ENCODE results near the gene LCNL1.
A peak's percentile ranks its signal among the peaks of the same experiment; 100 is the strongest.

LCNL1 gene

DNA sequence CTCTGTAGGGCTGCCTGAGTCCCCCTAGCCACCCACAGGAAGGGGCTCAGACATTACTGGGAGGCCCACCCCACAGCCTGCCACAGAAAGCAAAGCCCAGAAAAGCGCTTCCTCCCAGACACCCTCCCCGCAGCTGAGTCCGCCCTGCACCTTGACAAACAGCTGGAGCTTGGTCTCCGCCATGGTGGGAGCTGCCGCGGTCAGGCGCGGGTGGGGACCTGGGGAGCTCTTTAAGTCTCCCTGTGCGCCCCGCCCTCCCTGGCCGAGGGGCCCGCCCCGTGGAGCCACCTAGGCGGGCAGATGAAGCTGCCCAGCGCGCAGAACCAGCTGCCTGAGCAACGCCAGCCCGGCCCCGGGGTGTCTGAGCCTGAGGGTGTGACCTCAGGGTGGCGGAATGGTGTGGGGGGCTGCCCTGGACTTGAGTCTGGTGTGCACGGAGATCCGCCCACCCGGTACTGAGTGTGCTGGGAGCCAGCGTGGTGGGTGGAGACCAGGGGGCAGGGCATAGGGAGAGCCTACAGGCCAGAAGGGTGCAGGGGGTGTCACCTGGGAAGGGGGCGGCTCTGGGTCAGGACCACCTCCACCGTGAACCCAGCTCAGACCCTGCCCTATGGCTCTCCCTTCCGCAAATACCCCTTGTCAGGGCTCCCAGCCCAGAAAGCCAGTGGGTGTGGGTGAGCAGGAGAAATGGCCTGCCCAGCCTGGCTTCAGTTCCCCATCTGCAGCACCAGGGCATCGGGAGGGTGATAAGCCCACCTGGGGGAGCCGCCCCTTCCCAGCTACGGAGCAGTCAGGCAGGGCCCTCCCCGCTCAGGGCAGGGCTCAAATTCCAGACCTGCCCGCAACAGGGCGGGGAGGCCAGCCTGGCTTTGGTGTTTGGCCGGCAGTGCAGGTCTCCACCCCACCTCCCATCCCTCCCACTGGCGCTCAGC lies 13.8 kb downstream of the LCNL1 start, which contains the start of gene CLIC3:
Gene CLIC3, minus strand, starts transcription at position 208 of the 932 bp plus-strand sequence. Its CDS starts 25 bp downstream, at position 183.
- peaks cover 0 to 5% of the 10 kb centered on the region in 2 experiments for H3K27me3 ChIP-seq (ENCODE audit: control insufficient read depth in 1 of 2, insufficient read depth in 1 of 2, low read length in 2 of 2)
- 37% methylated on average over 28 of the region's 35 CpGs for WGBS
- H3K23ac ChIP-seq (ENCODE audit: low read length in 2 of 2): peak within 1 kb of the TSS in 1 of 2 experiments; percentile 46
- no peak within 1 kb of the TSS for H2BK5ac ChIP-seq (ENCODE audit: low read depth, low read length, poor library complexity, severe bottlenecking)
- peaks cover 0 to 28% of the 10 kb centered on the region in 2 experiments for H3K36me3 ChIP-seq (ENCODE audit: control insufficient read depth in 1 of 2, insufficient read depth in 2 of 2, low read depth in 1 of 2, low read length in 2 of 2)
- DNase-seq: peak; percentile 22
- H3K4me1 ChIP-seq (ENCODE audit: control insufficient read depth, insufficient read depth, low read depth, low read length): peaks cover 60% of the 10 kb centered on the region
- peaks cover 15% of the 10 kb centered on the region for H3K79me1 ChIP-seq (replicated peaks; ENCODE audit: low read length, poor library complexity, severe bottlenecking)
- H2AFZ ChIP-seq (ENCODE audit: low read depth, low read length): no peak within 1 kb of the TSS
- H3K18ac ChIP-seq (ENCODE audit: low read depth in 1 of 2, low read length in 2 of 2): peak within 1 kb of the TSS; percentile 34 to 40
- peak within 1 kb of the TSS in 1 of 2 experiments; percentile 47 for H3K4me3 ChIP-seq (ENCODE audit: insufficient read depth in 1 of 2, low read depth in 1 of 2, low read length in 2 of 2)
- peak within 1 kb of the TSS; percentile 20 to 95 for H2BK12ac ChIP-seq (ENCODE audit: low read length in 2 of 2)
- peak within 1 kb of the TSS; percentile 32 to 61 for H3K4ac ChIP-seq (ENCODE audit: low read depth in 1 of 2, low read length in 2 of 2)
- peak within 1 kb of the TSS; percentile 60 for H2BK15ac ChIP-seq (ENCODE audit: low read depth, poor library complexity, severe bottlenecking)
- H2BK120ac ChIP-seq (ENCODE audit: low read depth, low read length): no peak within 1 kb of the TSS
- peak within 1 kb of the TSS; percentile 57 for H4K91ac ChIP-seq (ENCODE audit: low read length)
- no peak within 1 kb of the TSS for H3K27ac ChIP-seq (ENCODE audit: low read length, poor library complexity, severe bottlenecking)
- H3K9me3 ChIP-seq (ENCODE audit: control insufficient read depth, low read length): no peaks in the 10 kb centered on the region
- H3K14ac ChIP-seq (ENCODE audit: low read length in 2 of 2): peak within 1 kb of the TSS in 1 of 2 experiments; percentile 79
- H3K9ac ChIP-seq (ENCODE audit: low read length): no peak within 1 kb of the TSS
- H4K8ac ChIP-seq (ENCODE audit: low read length): peak within 1 kb of the TSS; percentile 59
- H2AK5ac ChIP-seq (ENCODE audit: low read length, severe bottlenecking): peak within 1 kb of the TSS; percentile 47
- peak within 1 kb of the TSS; percentile 71 for H3K4me2 ChIP-seq (ENCODE audit: low read length, poor library complexity, severe bottlenecking)

DNA sequence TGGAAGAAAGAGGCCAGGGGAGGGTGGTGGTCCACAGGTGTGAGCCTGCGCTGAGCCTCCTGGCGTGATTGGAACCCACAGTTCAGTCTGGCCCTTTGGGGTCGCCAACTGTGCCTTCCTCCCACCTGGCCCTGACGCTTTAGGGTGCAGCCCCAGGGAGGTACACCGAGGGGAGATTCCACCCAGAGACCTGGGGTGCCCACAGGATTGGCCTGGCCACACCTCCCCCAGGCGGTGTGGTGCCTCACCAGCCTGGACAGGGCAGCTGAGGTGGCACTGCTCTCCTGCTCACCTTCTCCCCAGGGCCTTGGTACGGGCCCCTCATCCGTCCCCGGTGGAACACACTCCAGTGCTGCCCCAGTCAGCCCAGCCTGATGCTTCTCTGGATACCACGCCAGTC lies 14.6 kb downstream of the LCNL1 start:
- no peak overlapping the region for H3K14ac ChIP-seq (ENCODE audit: low read length in 2 of 2)
- no peak overlapping the region for H4K8ac ChIP-seq (ENCODE audit: low read length)
- H4K91ac ChIP-seq (ENCODE audit: low read length): peak overlapping the region; percentile 2
- H2AFZ ChIP-seq (ENCODE audit: low read depth, low read length): no peak overlapping the region
- 87% methylated on average over 10 of the region's 10 CpGs for WGBS
- H3K4ac ChIP-seq (ENCODE audit: low read depth in 1 of 2, low read length in 2 of 2): peak overlapping the region; percentile 30 to 61
- H3K27ac ChIP-seq (ENCODE audit: low read length, poor library complexity, severe bottlenecking): peak overlapping the region; percentile 19
- H3K27me3 ChIP-seq (ENCODE audit: control insufficient read depth in 1 of 2, insufficient read depth in 1 of 2, low read length in 2 of 2): peaks cover 0 to 5% of the 10 kb centered on the region in 2 experiments
- peak overlapping the region; percentile 47 for H2AK5ac ChIP-seq (ENCODE audit: low read length, severe bottlenecking)
- no peak overlapping the region for H2BK5ac ChIP-seq (ENCODE audit: low read depth, low read length, poor library complexity, severe bottlenecking)
- H3K4me2 ChIP-seq (ENCODE audit: low read length, poor library complexity, severe bottlenecking): no peak overlapping the region
- H3K4me1 ChIP-seq (ENCODE audit: control insufficient read depth, insufficient read depth, low read depth, low read length): peaks cover 58% of the 10 kb centered on the region
- H2BK12ac ChIP-seq (ENCODE audit: low read length in 2 of 2): peak overlapping the region; percentile 20 to 95
- H2BK15ac ChIP-seq (ENCODE audit: low read depth, poor library complexity, severe bottlenecking): peak overlapping the region; percentile 60
- no peaks in the 10 kb centered on the region for H3K9me3 ChIP-seq (ENCODE audit: control insufficient read depth, low read length)
- DNase-seq: no peak
- no peak overlapping the region for H2BK120ac ChIP-seq (ENCODE audit: low read depth, low read length)
- H3K36me3 ChIP-seq (ENCODE audit: control insufficient read depth in 1 of 2, insufficient read depth in 2 of 2, low read depth in 1 of 2, low read length in 2 of 2): peaks cover 0 to 28% of the 10 kb centered on the region in 2 experiments
- H3K9ac ChIP-seq (ENCODE audit: low read length): no peak overlapping the region
- no peak overlapping the region for H3K4me3 ChIP-seq (ENCODE audit: insufficient read depth in 1 of 2, low read depth in 1 of 2, low read length in 2 of 2)
- H3K23ac ChIP-seq (ENCODE audit: low read length in 2 of 2): peak overlapping the region in 1 of 2 experiments; percentile 46
- H3K18ac ChIP-seq (ENCODE audit: low read depth in 1 of 2, low read length in 2 of 2): peak overlapping the region in 1 of 2 experiments; percentile 40
- peaks cover 15% of the 10 kb centered on the region for H3K79me1 ChIP-seq (replicated peaks; ENCODE audit: low read length, poor library complexity, severe bottlenecking)

DNA sequence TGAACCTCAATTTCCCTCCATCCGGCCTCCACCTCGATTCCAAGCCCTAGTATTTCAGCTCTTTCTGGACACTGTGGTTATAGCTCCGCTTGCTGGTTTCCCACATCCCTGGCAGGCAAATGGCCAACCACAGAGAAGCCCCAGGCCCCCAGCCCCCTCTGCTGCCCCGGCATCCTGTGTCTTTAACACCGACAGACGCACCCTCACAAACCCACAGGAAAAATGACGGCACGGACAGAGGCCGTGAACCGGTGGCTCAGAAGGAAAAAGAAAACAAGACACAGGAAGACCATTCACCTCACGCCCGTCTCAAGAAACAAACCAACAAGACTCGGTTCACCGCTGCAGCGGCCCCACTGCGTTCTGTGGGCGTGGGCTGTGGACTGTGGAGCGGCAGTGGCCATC lies 15.0 kb downstream of the LCNL1 start:
- Histone ChIP-seq H4K8ac (ENCODE audit: low read length) (no peak overlapping the region), H3K14ac (ENCODE audit: low read length in 2 of 2) (peak overlapping the region in 1 of 2 experiments; percentile 21), H4K91ac (ENCODE audit: low read length) (no peak overlapping the region), H2BK5ac (ENCODE audit: low read depth, low read length, poor library complexity, severe bottlenecking) (no peak overlapping the region), H3K18ac (ENCODE audit: low read depth in 1 of 2, low read length in 2 of 2) (no peak overlapping the region), H3K79me1 (replicated peaks; ENCODE audit: low read length, poor library complexity, severe bottlenecking) (peaks cover 13% of the 10 kb centered on the region), H2BK12ac (ENCODE audit: low read length in 2 of 2) (peak overlapping the region; percentile 67 to 80), H2BK120ac (ENCODE audit: low read depth, low read length) (no peak overlapping the region), H2AFZ (ENCODE audit: low read depth, low read length) (no peak overlapping the region), H3K9ac (ENCODE audit: low read length) (no peak overlapping the region), H3K4me1 (ENCODE audit: control insufficient read depth, insufficient read depth, low read depth, low read length) (peaks cover 59% of the 10 kb centered on the region), H3K36me3 (ENCODE audit: control insufficient read depth in 1 of 2, insufficient read depth in 2 of 2, low read depth in 1 of 2, low read length in 2 of 2) (peaks cover 0 to 28% of the 10 kb centered on the region in 2 experiments), H3K23ac (ENCODE audit: low read length in 2 of 2) (no peak overlapping the region), H2AK5ac (ENCODE audit: low read length, severe bottlenecking) (no peak overlapping the region), H3K27ac (ENCODE audit: low read length, poor library complexity, severe bottlenecking) (peak overlapping the region; percentile 43), H2BK15ac (ENCODE audit: low read depth, poor library complexity, severe bottlenecking) (no peak overlapping the region), H3K9me3 (ENCODE audit: control insufficient read depth, low read length) (no peaks in the 10 kb centered on the region), H3K4me3 (ENCODE audit: insufficient read depth in 1 of 2, low read depth in 1 of 2, low read length in 2 of 2) (no peak overlapping the region), H3K4ac (ENCODE audit: low read depth in 1 of 2, low read length in 2 of 2) (peak overlapping the region in 1 of 2 experiments; percentile 61), H3K27me3 (ENCODE audit: control insufficient read depth in 1 of 2, insufficient read depth in 1 of 2, low read length in 2 of 2) (peaks cover 0 to 5% of the 10 kb centered on the region in 2 experiments), H3K4me2 (ENCODE audit: low read length, poor library complexity, severe bottlenecking) (no peak overlapping the region)
- WGBS: 90% methylated on average over 18 of the region's 18 CpGs
- no peak for DNase-seq
